GM18499 (cell line): ENCODE measurements around the gene PCDHGA9.

Experiments used
- ATAC-seq: cut with Tn5 transposase; IDR thresholded peaks from one replicate; pipeline ENCODE4 v1.9.1; 2021; ENCODE audit warnings: moderate number of reproducible peaks; ENCODE audit not compliant: insufficient read depth, unreplicated experiment

The PCDHGA9 gene

GRCh38 chr5:141439411-141440141 lies 37.0 kb downstream of the PCDHGA9 start:
- ATAC-seq: no peak

GRCh38 chr5:141440341-141440740 lies 37.8 kb downstream of the PCDHGA9 start:
- no peak for ATAC-seq

- no peak for ATAC-seq
These were observed 39.1 kb downstream of the PCDHGA9 start for GRCh38 chr5:141441571-141442170.
